A673 (cell line): ENCODE results near the gene SOX4.

ENCODE experiments used
- CTCF ChIP-seq: fragments of 300-800, 200-600 bp; sonication (generic); conservative IDR thresholded peaks from 2 replicates; pipeline ENCODE4 v1.5.1; 2017; ENCODE audit warnings: low read depth, mild to moderate bottlenecking, antibody characterized with exemption, low read length, moderate library complexity, mixed read lengths
- EZH2 ChIP-seq: fragments of 200-600 bp; sonication (generic); IDR thresholded peaks from 2 replicates; pipeline ENCODE4 v1.6.1; 2017; ENCODE audit warnings: borderline replicate concordance, low read depth, mild to moderate bottlenecking, mixed read lengths, antibody characterized with exemption, low read length; ENCODE audit not compliant: poor library complexity, severe bottlenecking

- TF ChIP-seq CTCF (no peak), EZH2 (no peak)
Measured at GRCh38 chr6:21555197-21555596, 38.4 kb upstream of the SOX4 start.
